Measurements from ENCODE around the gene CTIF.

The CTIF gene

GRCh38 chr18:48669180-48669675 is 130.4 kb downstream of the CTIF start:
- TF ChIP-seq TAF1 (IDR thresholded peaks at IDR 0.05; ENCODE audit: borderline replicate concordance, low read depth, low read length): no peak
- no peak for TF ChIP-seq POLR2A (IDR thresholded peaks at IDR 0.05; ENCODE audit: low read depth, low read length)
- TF ChIP-seq POLR2AphosphoS5 (IDR thresholded peaks at IDR 0.05; ENCODE audit: low read depth, low read length): no peak
- no peak for DNase-seq (ENCODE audit: insufficient read length)
- FAIRE-seq: no peak

GRCh38 chr18:48669991-48670750 is 131.3 kb downstream of the CTIF start:
- TF ChIP-seq TAF1 (IDR thresholded peaks at IDR 0.05; ENCODE audit: borderline replicate concordance, low read depth, low read length) (no peak), POLR2A (IDR thresholded peaks at IDR 0.05; ENCODE audit: low read depth, low read length) (no peak), POLR2AphosphoS5 (IDR thresholded peaks at IDR 0.05; ENCODE audit: low read depth, low read length) (no peak)
- DNase-seq (ENCODE audit: insufficient read length) (no peak), FAIRE-seq (no peak)

- FAIRE-seq (no peak), DNase-seq (ENCODE audit: insufficient read length) (no peak)
- no peak for TF ChIP-seq POLR2A (IDR thresholded peaks at IDR 0.05; ENCODE audit: low read depth, low read length)
- TF ChIP-seq POLR2AphosphoS5 (IDR thresholded peaks at IDR 0.05; ENCODE audit: low read depth, low read length): no peak
- TF ChIP-seq TAF1 (IDR thresholded peaks at IDR 0.05; ENCODE audit: borderline replicate concordance, low read depth, low read length): no peak
These were observed 132.1 kb downstream of the CTIF start for GRCh38 chr18:48670751-48671560.

- TF ChIP-seq POLR2A (IDR thresholded peaks at IDR 0.05; ENCODE audit: low read depth, low read length) (no peak), TAF1 (IDR thresholded peaks at IDR 0.05; ENCODE audit: borderline replicate concordance, low read depth, low read length) (no peak)
- no peak for DNase-seq (ENCODE audit: insufficient read length)
- FAIRE-seq: no peak
These were observed 132.7 kb downstream of the CTIF start for GRCh38 chr18:48671561-48671945.

- FAIRE-seq (no peak), DNase-seq (ENCODE audit: insufficient read length) (no peak)
These were observed 134.0 kb downstream of the CTIF start for GRCh38 chr18:48672671-48673340.

GRCh38 chr18:48673456-48673852 is 134.6 kb downstream of the CTIF start:
- FAIRE-seq: no peak
- no peak for DNase-seq (ENCODE audit: insufficient read length)
- no peak for TF ChIP-seq POLR2AphosphoS5 (IDR thresholded peaks at IDR 0.05; ENCODE audit: low read depth, low read length)
- no peak for TF ChIP-seq POLR2A (IDR thresholded peaks at IDR 0.05; ENCODE audit: low read depth, low read length)
- no peak for TF ChIP-seq TAF1 (IDR thresholded peaks at IDR 0.05; ENCODE audit: borderline replicate concordance, low read depth, low read length)

More at GRCh38 chr18:48672671-48673340, 134.0 kb downstream of the CTIF start:
- TF ChIP-seq POLR2AphosphoS5 (IDR thresholded peaks at IDR 0.05; ENCODE audit: low read depth, low read length) (no peak), POLR2A (IDR thresholded peaks at IDR 0.05; ENCODE audit: low read depth, low read length) (no peak), TAF1 (IDR thresholded peaks at IDR 0.05; ENCODE audit: borderline replicate concordance, low read depth, low read length) (no peak)

- FAIRE-seq (no peak), DNase-seq (ENCODE audit: insufficient read length) (no peak)
- no peak for TF ChIP-seq TAF1 (IDR thresholded peaks at IDR 0.05; ENCODE audit: borderline replicate concordance, low read depth, low read length)
- no peak for TF ChIP-seq POLR2AphosphoS5 (IDR thresholded peaks at IDR 0.05; ENCODE audit: low read depth, low read length)
- TF ChIP-seq POLR2A (IDR thresholded peaks at IDR 0.05; ENCODE audit: low read depth, low read length): no peak
These were observed 135.3 kb downstream of the CTIF start for GRCh38 chr18:48673853-48674721.

GRCh38 chr18:48674758-48675351 is 136.0 kb downstream of the CTIF start:
- DNase-seq (ENCODE audit: insufficient read length): no peak
- no peak for FAIRE-seq
- TF ChIP-seq TAF1 (IDR thresholded peaks at IDR 0.05; ENCODE audit: borderline replicate concordance, low read depth, low read length) (no peak), POLR2A (IDR thresholded peaks at IDR 0.05; ENCODE audit: low read depth, low read length) (no peak), POLR2AphosphoS5 (IDR thresholded peaks at IDR 0.05; ENCODE audit: low read depth, low read length) (no peak)

- peak; percentile 97 for FAIRE-seq
- TF ChIP-seq POLR2A (IDR thresholded peaks at IDR 0.05; ENCODE audit: low read depth, low read length) (no peak), TAF1 (IDR thresholded peaks at IDR 0.05; ENCODE audit: borderline replicate concordance, low read depth, low read length) (no peak), POLR2AphosphoS5 (IDR thresholded peaks at IDR 0.05; ENCODE audit: low read depth, low read length) (no peak)
- peak; percentile 84 for DNase-seq (ENCODE audit: insufficient read length)
These were observed 136.5 kb downstream of the CTIF start for GRCh38 chr18:48675352-48675761.

GRCh38 chr18:48675912-48676311 is 137.1 kb downstream of the CTIF start:
- FAIRE-seq (peak; percentile 63), DNase-seq (ENCODE audit: insufficient read length) (no peak)
- TF ChIP-seq POLR2AphosphoS5 (IDR thresholded peaks at IDR 0.05; ENCODE audit: low read depth, low read length) (no peak), TAF1 (IDR thresholded peaks at IDR 0.05; ENCODE audit: borderline replicate concordance, low read depth, low read length) (no peak), POLR2A (IDR thresholded peaks at IDR 0.05; ENCODE audit: low read depth, low read length) (no peak)
